Thyroid gland (tissue), 4 donors: Measurements from ENCODE around the gene BDH1.

Source experiments
- POLR2A ChIP-seq, 2 donors: fragments of 450-650 bp; IDR thresholded peaks; one replicate each; pipeline ENCODE4 v1.6.1; 2017; ENCODE audit warnings: antibody characterized with exemption in 2 of 2, mild to moderate bottlenecking in 2 of 2, moderate library complexity in 1 of 2
- TF ChIP-seq, protein P1 (sequence below), 6 experiments: fragments of 200-600 bp in 3 of 6; fragments of 450-650 bp in 3 of 6; sonication (generic) in 3 of 6; IDR thresholded peaks; one replicate each; pipeline ENCODE4 v1.5.1; 2016 to 2019; ENCODE audit warnings: antibody characterized with exemption in 6 of 6, mild to moderate bottlenecking in 2 of 6, inconsistent platforms in 1 of 6, moderate library complexity in 1 of 6

DNA sequence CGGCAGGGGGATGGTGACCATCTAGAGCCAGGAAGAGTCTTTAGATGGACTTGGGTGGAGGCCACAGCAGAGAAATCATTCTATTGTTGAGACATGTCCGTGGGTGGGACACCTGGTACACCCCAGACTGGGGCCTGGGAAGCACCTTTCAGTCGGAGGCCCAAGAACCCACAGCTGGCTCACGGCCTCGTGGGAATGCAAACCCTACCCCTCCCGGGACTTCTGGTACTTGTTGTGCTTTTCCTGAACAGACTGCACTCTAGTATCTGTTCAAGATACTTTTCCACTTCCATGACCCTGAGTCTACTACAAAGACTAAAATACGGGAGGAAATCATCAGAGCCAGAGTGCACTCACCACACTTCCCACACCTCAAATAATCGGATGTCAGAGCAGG, 60.7 kb downstream of the BDH1 start:
- TF ChIP-seq, protein P1, sequence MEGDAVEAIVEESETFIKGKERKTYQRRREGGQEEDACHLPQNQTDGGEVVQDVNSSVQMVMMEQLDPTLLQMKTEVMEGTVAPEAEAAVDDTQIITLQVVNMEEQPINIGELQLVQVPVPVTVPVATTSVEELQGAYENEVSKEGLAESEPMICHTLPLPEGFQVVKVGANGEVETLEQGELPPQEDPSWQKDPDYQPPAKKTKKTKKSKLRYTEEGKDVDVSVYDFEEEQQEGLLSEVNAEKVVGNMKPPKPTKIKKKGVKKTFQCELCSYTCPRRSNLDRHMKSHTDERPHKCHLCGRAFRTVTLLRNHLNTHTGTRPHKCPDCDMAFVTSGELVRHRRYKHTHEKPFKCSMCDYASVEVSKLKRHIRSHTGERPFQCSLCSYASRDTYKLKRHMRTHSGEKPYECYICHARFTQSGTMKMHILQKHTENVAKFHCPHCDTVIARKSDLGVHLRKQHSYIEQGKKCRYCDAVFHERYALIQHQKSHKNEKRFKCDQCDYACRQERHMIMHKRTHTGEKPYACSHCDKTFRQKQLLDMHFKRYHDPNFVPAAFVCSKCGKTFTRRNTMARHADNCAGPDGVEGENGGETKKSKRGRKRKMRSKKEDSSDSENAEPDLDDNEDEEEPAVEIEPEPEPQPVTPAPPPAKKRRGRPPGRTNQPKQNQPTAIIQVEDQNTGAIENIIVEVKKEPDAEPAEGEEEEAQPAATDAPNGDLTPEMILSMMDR (IDR thresholded peaks at IDR 0.05): no peak
- no peak for TF ChIP-seq POLR2A (IDR thresholded peaks at IDR 0.05)
